Osteocyte (in vitro differentiated cells): ENCODE measurements around the gene LDLRAD2. TPM values are rescaled to one million over a fixed set of nuclear protein-coding genes. Genes with fewer than 3 reads are reported as not detected.
A peak's percentile ranks its signal among the peaks of the same experiment; 100 is the strongest.
"Not testable (repeated sequence)": the region's sequence is repeated elsewhere in the genome, so short reads cannot be mapped to it uniquely, and the experiment has no call there.

Experiments used
- DNase-seq: peaks from one replicate; pipeline ENCODE4 v3.0.0; 2021; ENCODE audit warnings: mixed read lengths; ENCODE audit not compliant: unreplicated experiment; ENCODE audit errors: extremely low spot score
- H3K27ac Mint-ChIP-seq: one replicate; pipeline ENCODE4 v1.8.0; 2021; ENCODE audit warnings: mild to moderate bottlenecking, mixed read lengths; ENCODE audit not compliant: unreplicated experiment
- H3K27me3 Mint-ChIP-seq: one replicate; pipeline ENCODE4 v1.8.0; 2021; ENCODE audit warnings: mixed read lengths; ENCODE audit not compliant: unreplicated experiment
- H3K36me3 Mint-ChIP-seq: one replicate; pipeline ENCODE4 v1.8.0; 2021; ENCODE audit warnings: mixed read lengths; ENCODE audit not compliant: unreplicated experiment
- H3K4me1 Mint-ChIP-seq: one replicate; pipeline ENCODE4 v1.8.0; 2021; ENCODE audit warnings: mixed read lengths; ENCODE audit not compliant: unreplicated experiment
- H3K4me3 Mint-ChIP-seq: one replicate; pipeline ENCODE4 v1.8.0; 2021; ENCODE audit warnings: mild to moderate bottlenecking, moderate library complexity, mixed read lengths; ENCODE audit not compliant: unreplicated experiment
- H3K9me3 Mint-ChIP-seq: one replicate; pipeline ENCODE4 v1.8.0; 2021; ENCODE audit warnings: mixed read lengths; ENCODE audit not compliant: unreplicated experiment
- long read RNA-seq: library from polyadenylated mRNA; unstranded; transcript quantifications from one replicate; pipeline ENCODE4 v2.0.0, GENCODE V29; 2021
- total RNA-seq: library from RNA; stranded (reverse); gene quantifications from 2 replicates; pipeline ENCODE4 v1.2.1, GENCODE V29; 2021
- TF ChIP-seq, protein P1 (sequence below): fragments of 200-600 bp; sonication (generic); IDR thresholded peaks from 2 replicates; pipeline ENCODE4 v1.5.0; 2021; ENCODE audit warnings: antibody characterized with exemption, mild to moderate bottlenecking, moderate library complexity

The LDLRAD2 gene
- not detected in 2 replicates for total RNA-seq
- long read RNA-seq = 0 reads

- H3K4me3 Mint-ChIP-seq = no peak within 1 kb of the TSS
- no peaks in the 10 kb centered on the region for H3K9me3 Mint-ChIP-seq
- peaks cover 2% of the 10 kb centered on the region for H3K27me3 Mint-ChIP-seq
- DNase-seq = no peak
- H3K36me3 Mint-ChIP-seq = no peaks in the 10 kb centered on the region
- TF ChIP-seq, protein P1, sequence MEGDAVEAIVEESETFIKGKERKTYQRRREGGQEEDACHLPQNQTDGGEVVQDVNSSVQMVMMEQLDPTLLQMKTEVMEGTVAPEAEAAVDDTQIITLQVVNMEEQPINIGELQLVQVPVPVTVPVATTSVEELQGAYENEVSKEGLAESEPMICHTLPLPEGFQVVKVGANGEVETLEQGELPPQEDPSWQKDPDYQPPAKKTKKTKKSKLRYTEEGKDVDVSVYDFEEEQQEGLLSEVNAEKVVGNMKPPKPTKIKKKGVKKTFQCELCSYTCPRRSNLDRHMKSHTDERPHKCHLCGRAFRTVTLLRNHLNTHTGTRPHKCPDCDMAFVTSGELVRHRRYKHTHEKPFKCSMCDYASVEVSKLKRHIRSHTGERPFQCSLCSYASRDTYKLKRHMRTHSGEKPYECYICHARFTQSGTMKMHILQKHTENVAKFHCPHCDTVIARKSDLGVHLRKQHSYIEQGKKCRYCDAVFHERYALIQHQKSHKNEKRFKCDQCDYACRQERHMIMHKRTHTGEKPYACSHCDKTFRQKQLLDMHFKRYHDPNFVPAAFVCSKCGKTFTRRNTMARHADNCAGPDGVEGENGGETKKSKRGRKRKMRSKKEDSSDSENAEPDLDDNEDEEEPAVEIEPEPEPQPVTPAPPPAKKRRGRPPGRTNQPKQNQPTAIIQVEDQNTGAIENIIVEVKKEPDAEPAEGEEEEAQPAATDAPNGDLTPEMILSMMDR = no peak
- no peak within 1 kb of the TSS for H3K27ac Mint-ChIP-seq
- peaks cover 3% of the 10 kb centered on the region for H3K4me1 Mint-ChIP-seq
Observed at GRCh38 chr1:21811875-21812305, at the start of gene LDLRAD2. Gene LDLRAD2 (plus strand): TSS chr1:21812265. CDS start chr1:21812452, 187 bp downstream.

DNA sequence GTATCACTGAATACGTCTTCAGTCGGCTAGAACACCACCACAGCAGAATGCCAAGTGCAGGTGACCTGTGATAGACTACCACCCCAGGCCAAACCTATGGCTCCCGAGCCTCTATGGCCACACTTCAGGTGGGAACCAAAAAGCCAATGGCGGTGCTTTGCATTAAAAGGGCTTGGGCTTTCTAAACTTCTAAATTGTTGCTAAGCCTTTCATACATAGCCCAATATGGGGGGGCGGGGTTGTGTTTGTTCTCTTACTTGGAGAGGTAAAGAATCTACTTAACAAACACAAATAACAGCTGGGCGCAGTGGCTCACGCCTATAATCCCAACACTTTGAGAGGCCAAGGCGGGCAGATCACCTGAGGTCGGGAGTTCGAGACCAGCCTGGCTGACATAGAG lies 48.8 kb upstream of the LDLRAD2 start:
- no peak overlapping the region for H3K4me3 Mint-ChIP-seq
- peaks cover 43% of the 10 kb centered on the region for H3K4me1 Mint-ChIP-seq
- H3K27me3 Mint-ChIP-seq = no peaks in the 10 kb centered on the region
- peak; percentile 54 for DNase-seq
- H3K36me3 Mint-ChIP-seq = no peaks in the 10 kb centered on the region
- H3K27ac Mint-ChIP-seq = no peak overlapping the region
- TF ChIP-seq, protein P1 = no peak
- H3K9me3 Mint-ChIP-seq = no peaks in the 10 kb centered on the region

GRCh38 chr1:21763694-21764419 lies 48.2 kb upstream of the LDLRAD2 start:
- TF ChIP-seq, protein P1 = no peak
- Mint-ChIP-seq H3K4me3 (no peak overlapping the region), H3K36me3 (no peaks in the 10 kb centered on the region), H3K27ac (peak overlapping the region; percentile 80), H3K4me1 (peaks cover 46% of the 10 kb centered on the region), H3K9me3 (no peaks in the 10 kb centered on the region), H3K27me3 (no peaks in the 10 kb centered on the region)
- peak; percentile 30 for DNase-seq

GRCh38 chr1:21764615-21765423 lies 47.2 kb upstream of the LDLRAD2 start:
- Mint-ChIP-seq H3K27me3 (no peaks in the 10 kb centered on the region), H3K4me1 (peaks cover 42% of the 10 kb centered on the region), H3K9me3 (no peaks in the 10 kb centered on the region), H3K27ac (peak overlapping the region; percentile 80), H3K36me3 (no peaks in the 10 kb centered on the region), H3K4me3 (peak overlapping the region; percentile 5)
- TF ChIP-seq, protein P1 = no peak
- peak; percentile 82 for DNase-seq

DNA sequence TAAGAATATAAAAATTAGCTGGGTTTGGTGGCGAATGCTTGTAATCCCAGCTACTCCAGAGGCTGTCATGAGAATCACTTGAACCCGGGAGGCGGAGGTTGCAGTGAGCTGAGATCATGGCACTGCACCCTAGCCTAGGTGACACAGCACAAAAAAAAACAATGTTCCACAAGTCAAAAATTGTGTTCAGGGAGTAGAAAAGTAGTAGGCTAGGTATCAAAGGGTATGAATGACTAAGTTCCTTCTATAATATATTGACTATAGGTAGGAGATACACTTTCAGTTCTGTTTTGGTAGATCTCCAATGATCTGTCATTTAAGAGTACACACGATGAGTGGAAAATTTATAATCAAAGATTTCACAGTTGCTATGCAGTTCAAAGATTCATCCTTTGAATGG lies 45.9 kb upstream of the LDLRAD2 start:
- Mint-ChIP-seq H3K4me1 (peaks cover 44% of the 10 kb centered on the region), H3K9me3 (no peaks in the 10 kb centered on the region), H3K4me3 (no peak overlapping the region), H3K27ac (no peak overlapping the region), H3K27me3 (no peaks in the 10 kb centered on the region), H3K36me3 (no peaks in the 10 kb centered on the region)
- no peak for DNase-seq
- TF ChIP-seq, protein P1 = no peak

DNA sequence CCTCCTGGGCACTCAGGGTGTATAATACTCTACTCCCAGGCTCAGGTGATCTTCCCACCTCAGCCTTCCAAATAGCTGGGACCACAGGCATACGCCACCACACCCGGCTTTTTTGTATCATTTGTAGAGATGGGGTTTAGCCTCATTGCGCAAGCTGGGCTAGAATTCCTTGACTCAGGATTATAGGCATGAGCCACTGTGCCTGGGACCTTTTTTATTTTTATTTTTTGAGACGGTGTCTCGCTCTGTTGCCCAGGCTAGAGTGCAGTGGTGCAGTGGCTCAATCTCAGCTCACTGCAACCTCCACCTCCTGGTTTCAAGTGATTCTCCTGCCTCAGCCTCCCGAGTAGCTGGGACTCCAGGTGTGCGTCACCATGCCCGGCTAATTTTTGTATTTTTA lies 45.0 kb upstream of the LDLRAD2 start:
- H3K4me3 Mint-ChIP-seq, H3K9me3 Mint-ChIP-seq, DNase-seq, H3K27ac Mint-ChIP-seq, H3K27me3 Mint-ChIP-seq, H3K36me3 Mint-ChIP-seq: not testable (repeated sequence)
- H3K4me1 Mint-ChIP-seq = peaks cover 51% of the 10 kb centered on the region
